Aorta (tissue), 5 donors: Measurements from ENCODE around the gene TTYH1. TPM values are rescaled to one million over a fixed set of nuclear protein-coding genes. Genes with fewer than 3 reads are reported as not detected.

Source experiments
- ATAC-seq: fragments of 200-7000 bp; cut with Tn5 transposase; one replicate; pipeline ENCODE4 v1.9.1; 2022; ENCODE audit warnings: moderate library complexity; ENCODE audit not compliant: low FRiP score
- DNase-seq, 2 donors: peaks; one replicate each; pipeline ENCODE4 v3.0.0-alpha.2; 2020
- H3K27ac ChIP-seq, 2 donors: one replicate each; pipeline ENCODE4 v1.5.1; 2013; ENCODE audit warnings: low read length in 2 of 2, mild to moderate bottlenecking in 2 of 2, moderate library complexity in 2 of 2, control low read depth in 1 of 2, inconsistent platforms in 1 of 2, low read depth in 1 of 2
- H3K27me3 ChIP-seq, 2 donors: one replicate each; pipeline ENCODE4 v1.6.1; 2013; ENCODE audit warnings: control low read depth in 1 of 2, low read length in 1 of 2, mild to moderate bottlenecking in 1 of 2, moderate library complexity in 1 of 2; ENCODE audit not compliant: insufficient read depth in 2 of 2, control insufficient read depth in 1 of 2
- H3K36me3 ChIP-seq, 2 donors: one replicate each; pipeline ENCODE4 v1.6.1; 2013; ENCODE audit warnings: control low read depth in 1 of 2, low read length in 1 of 2, mild to moderate bottlenecking in 1 of 2; ENCODE audit not compliant: insufficient read depth in 2 of 2, control insufficient read depth in 1 of 2
- H3K4me1 ChIP-seq, 2 donors: one replicate each; pipeline ENCODE4 v1.6.1; 2013; ENCODE audit warnings: low read length in 2 of 2, control low read depth in 1 of 2, mild to moderate bottlenecking in 1 of 2, moderate library complexity in 1 of 2; ENCODE audit not compliant: insufficient read depth in 2 of 2, control insufficient read depth in 1 of 2
- H3K4me3 ChIP-seq, 2 donors: one replicate each; pipeline ENCODE4 v1.5.1; 2013; ENCODE audit warnings: low read length in 2 of 2, control low read depth in 1 of 2, mild to moderate bottlenecking in 1 of 2
- H3K9me3 ChIP-seq: one replicate; pipeline ENCODE4 v1.6.1; 2013; ENCODE audit warnings: mild to moderate bottlenecking, low read length; ENCODE audit not compliant: control insufficient read depth
- WGBS, 2 donors: extraction: QIAGEN DNeasy Blood & Tissue Kit; methylation state at CpG; one replicate each; pipeline ENCODE4 v1.1.7; 2013; 5-methylcytosine and 5-hydroxymethylcytosine counted together
- intact Hi-C, 2 donors: fragments of 100-400 bp; cut with DNase I; formaldehyde crosslinking; loops; one replicate each; pipeline versions ENCODE4 v1.14.2 to v1.15.0; 2022
- polyA plus RNA-seq, 2 donors: library from polyadenylated mRNA; stranded (reverse); fragments of 200-250 nt; gene quantifications; one replicate each; pipeline ENCODE4 v1.2.3, GENCODE V29; 2013
- total RNA-seq, 2 donors: library from RNA; stranded (reverse); fragmentation: NEBNext Ultra II Directional; extraction: Animal tissue kit (Norgen Biotek cat#: 25700); gene quantifications; one replicate each; pipeline ENCODE4 v1.2.1, GENCODE V29; 2021
- donor health status: healthy with polysubstance abuse.
- donor health status: Bipolar disorder and iron deficiency.
- donor health status: DM: no; HTN: no; CAD: no.
- donor health status: DM: no; HTN: no; CAD: no.
- donor health status: DM: yes; HTN: yes; CAD: no.

Gene TTYH1
- total and polyA plus RNA-seq, 4 donors: 0.03 to 2.2 (median 0.94) TPM; not detected in 1

DNA sequence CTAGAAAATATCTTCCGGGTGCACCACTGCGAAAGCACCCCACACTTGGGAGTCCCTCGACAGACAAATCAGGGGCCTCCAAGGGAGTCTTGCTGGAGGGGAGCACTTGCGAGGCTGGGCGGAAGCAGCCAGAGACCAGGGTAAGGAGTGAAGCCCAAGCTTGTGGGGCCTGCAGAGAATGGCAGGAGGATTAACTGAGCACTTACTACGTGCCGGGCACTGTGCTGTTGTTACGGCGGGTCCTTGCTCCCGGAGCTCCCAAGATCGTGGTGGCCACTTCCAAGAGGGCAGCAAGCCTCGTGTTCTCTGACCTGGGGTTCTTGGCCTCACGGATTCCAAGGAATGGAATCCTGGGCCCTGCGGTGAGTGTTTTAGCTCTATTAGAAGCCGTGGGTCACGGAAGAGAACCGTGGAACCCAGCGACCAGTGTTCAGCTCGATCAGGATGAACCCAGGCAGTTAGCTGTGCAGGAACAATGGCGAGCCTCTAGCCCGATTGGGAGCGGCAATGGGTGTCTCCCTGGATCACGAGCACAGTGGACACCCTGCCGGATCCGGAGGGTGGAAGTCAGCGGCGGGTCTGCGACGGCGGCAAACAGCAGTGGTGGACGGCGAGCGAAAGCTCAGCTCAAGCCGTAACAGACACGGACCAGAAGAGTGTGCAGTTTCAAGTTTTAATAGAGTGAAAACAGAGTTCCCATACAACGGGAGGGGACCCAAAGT, 9.6 kb downstream of the TTYH1 start:
- no peaks in the 10 kb centered on the region for H3K27me3 ChIP-seq
- DNase-seq (peak in 1 of 2 donors; percentile 55), ATAC-seq (no peak)
- intact Hi-C loops: no loop called here
- H3K4me3 ChIP-seq: no peak overlapping the region
- H3K27ac ChIP-seq: no peak overlapping the region
- 90 to 92% methylated on average over 36 of the region's 36 CpGs for WGBS, 2 donors
- no peaks in the 10 kb centered on the region for H3K9me3 ChIP-seq
- no peaks in the 10 kb centered on the region for H3K4me1 ChIP-seq
- H3K36me3 ChIP-seq: no peaks in the 10 kb centered on the region

DNA sequence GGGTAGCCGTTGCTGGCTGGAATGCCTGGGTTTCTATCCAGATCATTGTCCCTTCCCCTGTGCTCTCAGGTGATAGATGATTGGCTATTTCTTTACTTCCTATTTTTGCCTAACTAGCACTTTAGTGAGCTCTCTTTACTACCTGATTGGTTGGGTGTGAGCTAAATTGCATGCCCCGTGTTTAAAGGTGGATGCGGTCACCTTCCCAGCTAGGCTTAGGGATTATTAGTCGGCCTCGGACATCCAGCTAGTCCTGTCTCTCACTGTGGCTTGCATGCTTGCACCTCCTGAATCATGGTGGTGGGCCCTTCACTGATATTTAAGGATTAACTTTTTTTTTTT, 10.1 kb downstream of the TTYH1 start:
- no peaks in the 10 kb centered on the region for H3K27me3 ChIP-seq
- peak in 1 of 2 donors; percentile 17 for DNase-seq
- no peak for ATAC-seq
- intact Hi-C loops: no loop called here
- no peaks in the 10 kb centered on the region for H3K36me3 ChIP-seq
- H3K4me3 ChIP-seq: no peak overlapping the region
- WGBS, 2 donors: 82 to 84% methylated on average over 5 of the region's 5 CpGs
- no peaks in the 10 kb centered on the region for H3K4me1 ChIP-seq
- no peaks in the 10 kb centered on the region for H3K9me3 ChIP-seq
- H3K27ac ChIP-seq: no peak overlapping the region

DNA sequence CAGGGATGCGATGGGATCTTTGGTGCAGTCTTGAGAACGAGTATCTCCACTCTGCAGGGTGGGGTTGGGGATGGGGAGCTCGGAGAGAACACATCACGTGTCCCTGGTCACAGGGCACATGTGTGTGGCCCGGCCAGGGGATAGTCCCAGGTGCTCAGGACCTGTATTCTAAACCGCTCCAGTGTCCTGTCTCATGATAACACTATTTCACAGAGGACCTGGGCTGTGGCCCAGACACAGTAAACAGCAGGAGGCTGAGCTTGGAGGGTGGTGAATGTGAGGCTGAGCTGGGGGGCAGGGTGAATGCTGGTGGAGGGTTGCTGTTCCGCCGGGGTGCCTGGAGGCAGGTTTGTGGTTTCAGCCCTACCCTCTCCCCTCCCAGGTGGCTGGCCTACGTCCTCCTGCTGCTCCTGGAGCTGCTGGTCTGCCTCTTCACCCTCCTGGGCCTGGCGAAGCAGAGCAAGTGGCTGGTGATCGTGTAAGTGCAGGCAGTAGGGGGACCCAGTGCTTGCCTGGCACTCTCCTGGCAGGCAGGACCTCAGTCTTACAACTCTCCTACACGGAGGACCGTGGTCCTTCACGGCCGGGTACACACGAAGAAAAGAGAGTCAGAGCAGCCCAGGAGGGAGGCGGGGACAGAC, 11.1 kb downstream of the TTYH1 start:
- no peaks in the 10 kb centered on the region for H3K9me3 ChIP-seq
- intact Hi-C loops: no loop called here

DNA sequence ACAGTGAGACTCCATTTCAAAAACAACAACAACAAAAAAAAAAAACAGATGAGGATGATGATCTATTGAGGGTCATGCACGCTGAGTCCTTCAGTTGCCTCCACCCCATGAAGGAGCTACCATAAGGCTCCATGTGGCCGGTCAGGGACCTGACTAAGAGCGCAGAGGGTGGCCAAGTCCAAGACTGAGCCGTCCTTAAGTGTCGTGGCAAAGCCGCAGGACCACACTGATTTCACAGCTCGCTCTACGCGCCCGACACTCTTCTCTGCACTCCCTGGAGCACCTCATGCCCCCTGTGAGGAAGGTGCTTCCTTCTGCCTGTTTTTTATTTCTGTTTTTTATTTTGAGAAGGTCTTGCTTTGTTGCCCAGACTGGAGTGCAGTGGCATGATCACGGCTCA, 12.3 kb downstream of the TTYH1 start:
- peak in 1 of 2 donors; percentile 51 for DNase-seq
- no peaks in the 10 kb centered on the region for H3K4me1 ChIP-seq
- H3K27ac ChIP-seq: no peak overlapping the region
- H3K36me3 ChIP-seq: no peaks in the 10 kb centered on the region
- ATAC-seq: no peak
- no peaks in the 10 kb centered on the region for H3K9me3 ChIP-seq
- H3K4me3 ChIP-seq: no peak overlapping the region
- no peaks in the 10 kb centered on the region for H3K27me3 ChIP-seq
- intact Hi-C loops: no loop called here
- 84 to 86% methylated on average over 11 of the region's 11 CpGs for WGBS, 2 donors

More for the DNA sequence above, 11.1 kb downstream of the TTYH1 start:
- ATAC-seq (no peak), DNase-seq (peak in 1 of 2 donors; percentile 57)
- H3K27me3 ChIP-seq: no peaks in the 10 kb centered on the region
- no peak overlapping the region for H3K27ac ChIP-seq
- no peak overlapping the region for H3K4me3 ChIP-seq
- H3K4me1 ChIP-seq: no peaks in the 10 kb centered on the region
- WGBS, 2 donors: 60 to 75% methylated on average over 17 of the region's 17 CpGs
- no peaks in the 10 kb centered on the region for H3K36me3 ChIP-seq

DNA sequence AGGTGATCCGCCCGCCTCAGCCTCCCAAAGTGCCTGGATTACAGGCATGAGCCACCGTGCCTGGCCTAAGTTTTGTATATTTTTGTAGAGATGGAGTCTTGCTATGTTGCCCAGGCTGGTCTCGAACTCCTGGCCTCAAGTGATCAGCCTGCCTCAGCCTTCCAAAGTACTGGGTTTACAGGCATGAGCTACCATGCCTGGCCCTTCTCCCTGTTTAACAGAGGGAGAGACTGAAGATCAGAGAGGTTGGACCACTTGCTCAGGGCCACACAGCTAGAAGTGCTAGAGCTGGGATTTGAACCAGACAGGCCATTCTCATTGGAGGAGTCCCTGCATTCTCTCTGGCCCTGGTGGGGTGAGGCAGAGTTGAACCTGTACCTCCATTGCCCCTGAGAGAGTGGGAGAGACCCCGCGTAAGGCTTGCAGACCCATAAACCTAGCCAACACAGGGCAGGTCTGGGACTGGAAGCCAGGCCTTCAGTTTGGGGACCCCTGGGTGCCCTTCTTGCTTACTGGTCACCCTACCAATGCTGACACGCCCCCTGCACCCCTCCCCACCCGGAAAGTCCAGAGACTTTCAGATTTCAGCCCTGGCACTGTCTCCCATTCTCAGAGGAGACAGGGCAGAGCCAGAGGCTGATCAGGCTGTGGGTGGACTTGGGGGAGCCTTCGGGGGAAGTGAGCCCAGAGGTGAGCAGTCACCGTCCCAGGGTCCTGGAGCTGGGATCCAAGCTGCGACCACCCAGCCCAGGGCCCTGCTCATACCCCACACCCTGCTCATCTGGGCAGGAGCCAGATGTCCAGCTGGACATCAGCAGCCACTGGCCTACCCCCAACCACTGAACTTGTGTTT, 13.3 kb downstream of the TTYH1 start:
- Histone ChIP-seq H3K9me3 (no peaks in the 10 kb centered on the region), H3K4me3 (no peak overlapping the region), H3K4me1 (no peaks in the 10 kb centered on the region), H3K27me3 (no peaks in the 10 kb centered on the region), H3K36me3 (no peaks in the 10 kb centered on the region), H3K27ac (no peak overlapping the region)
- 78 to 85% methylated on average over 11 of the region's 11 CpGs for WGBS, 2 donors
- intact Hi-C loops: no loop called here
- peak in 1 of 2 donors; percentile 60 for DNase-seq
- no peak for ATAC-seq

DNA sequence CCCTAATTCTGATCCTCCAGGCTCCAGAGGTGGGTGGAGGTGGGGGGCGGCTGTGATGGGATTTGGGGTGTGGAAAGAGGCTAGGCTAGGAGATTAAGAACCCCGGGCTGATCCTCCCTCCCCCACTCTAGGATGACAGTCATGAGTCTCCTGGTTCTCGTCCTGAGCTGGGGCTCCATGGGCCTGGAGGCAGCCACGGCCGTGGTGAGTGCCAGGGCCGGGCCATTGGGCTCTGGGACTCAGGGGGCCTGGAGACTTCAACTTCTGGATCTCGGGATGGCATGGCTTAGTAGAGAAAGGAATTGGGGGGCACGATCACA, 13.9 kb downstream of the TTYH1 start:
- 60 to 67% methylated on average over 8 of the region's 8 CpGs for WGBS, 2 donors
- H3K27me3 ChIP-seq: no peaks in the 10 kb centered on the region
- no peak for DNase-seq
- no peak for ATAC-seq
- no peaks in the 10 kb centered on the region for H3K4me1 ChIP-seq
- intact Hi-C loops: no loop called here
- H3K9me3 ChIP-seq: no peaks in the 10 kb centered on the region
- no peaks in the 10 kb centered on the region for H3K36me3 ChIP-seq
- no peak overlapping the region for H3K27ac ChIP-seq
- H3K4me3 ChIP-seq: no peak overlapping the region

DNA sequence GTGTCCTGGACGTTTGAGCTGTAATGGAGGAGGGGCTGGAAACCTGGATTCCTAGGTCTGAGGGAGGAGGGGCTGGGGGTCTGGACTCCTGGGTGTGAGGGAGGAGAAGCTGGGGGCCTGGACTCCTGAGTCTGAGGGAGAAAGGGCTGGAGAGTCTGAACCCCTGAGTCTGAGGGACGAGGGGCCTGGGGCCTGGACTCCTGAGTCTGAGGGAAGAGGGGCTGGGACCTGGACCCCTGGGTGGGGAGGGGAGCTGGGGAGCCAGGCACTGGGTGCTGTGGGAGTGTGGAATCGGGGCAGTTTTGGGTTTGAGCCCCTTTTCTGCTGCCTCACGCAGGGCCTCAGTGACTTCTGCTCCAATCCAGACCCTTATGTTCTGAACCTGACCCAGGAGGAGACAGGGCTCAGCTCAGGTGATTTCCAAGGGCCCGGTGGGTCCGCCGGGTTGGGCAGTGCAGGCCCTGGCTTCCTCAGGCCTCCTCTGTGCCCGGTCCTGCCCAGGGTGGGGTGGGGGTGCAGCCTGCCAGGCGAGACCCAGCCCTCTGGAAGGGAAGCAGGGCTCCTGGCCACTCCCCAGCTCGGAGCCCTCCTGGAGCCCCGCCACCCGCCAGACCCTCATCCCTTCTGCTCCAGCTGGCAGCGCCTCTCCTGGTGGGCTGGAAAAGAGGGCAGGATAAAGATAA, 14.4 kb downstream of the TTYH1 start:
- H3K27ac ChIP-seq: no peak overlapping the region
- 42 to 48% methylated on average over 13 of the region's 13 CpGs for WGBS, 2 donors
- no peak overlapping the region for H3K4me3 ChIP-seq
- intact Hi-C loops: no loop called here
- H3K27me3 ChIP-seq: no peaks in the 10 kb centered on the region
- DNase-seq (peak in 1 of 2 donors; percentile 73), ATAC-seq (no peak)
- H3K36me3 ChIP-seq: no peaks in the 10 kb centered on the region
- no peaks in the 10 kb centered on the region for H3K4me1 ChIP-seq
- H3K9me3 ChIP-seq: no peaks in the 10 kb centered on the region

DNA sequence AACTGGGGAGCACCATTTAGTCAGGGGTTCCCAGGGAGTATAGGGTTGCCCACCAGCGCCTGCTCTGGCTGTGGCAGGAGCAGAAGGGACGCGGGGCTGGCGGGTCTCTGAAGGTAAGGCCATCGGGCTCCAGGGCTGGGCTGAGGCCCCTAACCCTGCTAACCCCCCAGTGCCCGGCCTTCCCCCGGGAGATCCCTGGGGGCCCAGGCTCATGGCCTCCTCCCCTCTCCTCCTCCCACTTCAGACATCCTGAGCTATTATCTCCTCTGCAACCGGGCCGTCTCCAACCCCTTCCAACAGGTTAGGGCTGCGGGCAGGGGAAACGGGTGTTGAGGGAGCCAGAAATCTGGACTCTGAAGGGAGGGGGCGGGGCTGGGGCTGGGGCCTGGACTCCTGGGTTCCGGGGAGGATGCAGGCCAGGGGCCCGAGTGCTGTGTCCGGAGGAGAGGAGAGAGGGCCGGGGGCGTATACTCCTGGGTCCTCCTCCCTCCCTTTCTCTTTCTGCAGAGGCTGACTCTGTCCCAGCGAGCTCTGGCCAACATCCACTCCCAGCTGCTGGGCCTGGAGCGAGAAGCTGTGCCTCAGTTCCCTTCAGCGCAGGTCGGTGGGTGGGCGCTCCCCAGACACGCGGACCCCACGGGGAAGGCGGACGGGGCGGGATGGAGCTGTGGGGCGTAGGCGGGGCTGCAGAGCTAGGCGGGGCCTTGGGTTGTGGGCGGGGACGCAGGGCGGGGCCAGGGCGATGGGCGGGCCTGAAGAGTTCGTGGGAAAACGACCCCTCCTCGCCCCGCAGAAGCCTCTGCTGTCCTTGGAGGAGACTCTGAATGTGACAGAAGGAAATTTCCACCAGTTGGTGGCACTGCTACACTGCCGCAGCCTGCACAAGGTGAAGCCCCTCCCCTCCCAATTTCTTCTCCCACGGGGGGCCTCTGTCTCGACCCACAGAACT, 15.3 kb downstream of the TTYH1 start:
- H3K4me3 ChIP-seq: no peak overlapping the region
- 7 to 8% methylated on average over 41 to 43 of the region's 43 CpGs for WGBS, 2 donors
- H3K27ac ChIP-seq: no peak overlapping the region
- H3K27me3 ChIP-seq: no peaks in the 10 kb centered on the region
- no peaks in the 10 kb centered on the region for H3K36me3 ChIP-seq
- intact Hi-C loops: no loop called here
- ATAC-seq: peak; percentile 49
- H3K9me3 ChIP-seq: no peaks in the 10 kb centered on the region
- no peaks in the 10 kb centered on the region for H3K4me1 ChIP-seq
- DNase-seq: peak in 1 of 2 donors; percentile 68
